Parathyroid adenoma (tissue), 2 donors: ENCODE measurements around the gene ZFP36L1.

Experiments used
- H2AFZ ChIP-seq: fragments of 300-600 bp; sonication (generic); one replicate; pipeline ENCODE4 v1.7.0; 2017; ENCODE audit warnings: antibody characterized with exemption, mild to moderate bottlenecking
- H3K27ac ChIP-seq: fragments of 300-600 bp; sonication (generic); one replicate; pipeline ENCODE4 v1.7.0; 2017
- H3K27me3 ChIP-seq: fragments of 300-600 bp; sonication (generic); one replicate; pipeline ENCODE4 v1.7.0; 2017; ENCODE audit warnings: low read length; ENCODE audit not compliant: control insufficient read depth, insufficient read depth
- H3K36me3 ChIP-seq: fragments of 300-600 bp; sonication (generic); one replicate; pipeline ENCODE4 v1.7.0; 2017; ENCODE audit warnings: low read length; ENCODE audit not compliant: control insufficient read depth, insufficient read depth
- H3K4me1 ChIP-seq: fragments of 300-600 bp; sonication (generic); one replicate; pipeline ENCODE4 v1.7.0; 2017; ENCODE audit warnings: control low read depth
- H3K4me2 ChIP-seq: fragments of 300-600 bp; sonication (generic); one replicate; pipeline ENCODE4 v1.7.0; 2017; ENCODE audit warnings: low read length
- H3K4me3 ChIP-seq: fragments of 300-600 bp; sonication (generic); one replicate; pipeline ENCODE4 v1.7.0; 2017; ENCODE audit warnings: low read depth, low read length
- H3K79me2 ChIP-seq: fragments of 300-600 bp; sonication (generic); one replicate; pipeline ENCODE4 v1.7.0; 2017; ENCODE audit warnings: control low read depth
- H3K9ac ChIP-seq: fragments of 300-600 bp; sonication (generic); one replicate; pipeline ENCODE4 v1.7.0; 2017; ENCODE audit warnings: mild to moderate bottlenecking
- H3K9me3 ChIP-seq: fragments of 300-600 bp; sonication (generic); one replicate; pipeline ENCODE4 v1.7.0; 2017; ENCODE audit warnings: low read length; ENCODE audit not compliant: control insufficient read depth
- TF ChIP-seq, protein P1 (sequence below): fragments of 300-600 bp; sonication (generic); IDR thresholded peaks from one replicate; pipeline ENCODE4 v1.7.0; 2017; ENCODE audit warnings: antibody characterized with exemption, mild to moderate bottlenecking
- donor health status: primary hyperparathyroidism.

Gene ZFP36L1

DNA sequence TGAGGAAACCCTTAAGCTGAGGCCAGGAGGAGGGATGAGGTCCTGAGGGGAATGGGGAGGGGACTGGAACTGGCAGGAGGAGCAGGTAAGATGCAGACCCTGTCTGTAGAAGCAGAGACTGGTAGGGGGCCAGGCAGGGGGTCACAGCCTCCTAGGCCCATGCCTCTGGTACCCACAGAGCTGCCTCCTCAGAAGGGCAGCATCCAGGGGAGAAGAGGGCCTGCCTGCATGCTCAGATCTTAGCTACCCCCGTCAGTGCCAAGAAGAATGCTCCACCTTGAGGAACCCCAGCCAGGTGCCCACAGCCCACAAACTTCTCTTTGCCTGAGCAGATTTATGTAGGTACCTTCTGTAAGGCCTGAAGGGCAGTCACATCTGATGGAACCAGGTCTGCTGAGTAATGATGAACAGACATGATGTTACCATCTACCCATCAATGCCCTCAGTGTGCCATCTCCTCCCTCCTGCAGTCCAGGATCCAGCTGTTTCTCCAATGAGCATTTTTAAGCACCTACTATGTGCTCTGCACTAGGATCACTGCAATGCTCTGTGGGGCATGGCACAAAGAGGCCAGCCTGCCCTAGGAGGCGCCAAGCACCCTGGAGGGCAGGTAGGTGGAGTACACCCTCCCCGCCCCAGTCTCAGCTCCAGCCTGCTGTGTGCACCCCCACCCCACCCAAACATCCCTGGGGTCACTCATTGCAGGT, 24.8 kb upstream of the ZFP36L1 start:
- Histone ChIP-seq H3K79me2 (no peaks in the 10 kb centered on the region), H3K27ac (no peak overlapping the region), H3K4me2 (no peak overlapping the region), H2AFZ (no peak overlapping the region), H3K4me3 (no peak overlapping the region), H3K36me3 (no peaks in the 10 kb centered on the region), H3K9ac (no peak overlapping the region), H3K4me1 (peaks cover 8% of the 10 kb centered on the region), H3K27me3 (no peaks in the 10 kb centered on the region), H3K9me3 (no peaks in the 10 kb centered on the region)
- TF ChIP-seq, protein P1, sequence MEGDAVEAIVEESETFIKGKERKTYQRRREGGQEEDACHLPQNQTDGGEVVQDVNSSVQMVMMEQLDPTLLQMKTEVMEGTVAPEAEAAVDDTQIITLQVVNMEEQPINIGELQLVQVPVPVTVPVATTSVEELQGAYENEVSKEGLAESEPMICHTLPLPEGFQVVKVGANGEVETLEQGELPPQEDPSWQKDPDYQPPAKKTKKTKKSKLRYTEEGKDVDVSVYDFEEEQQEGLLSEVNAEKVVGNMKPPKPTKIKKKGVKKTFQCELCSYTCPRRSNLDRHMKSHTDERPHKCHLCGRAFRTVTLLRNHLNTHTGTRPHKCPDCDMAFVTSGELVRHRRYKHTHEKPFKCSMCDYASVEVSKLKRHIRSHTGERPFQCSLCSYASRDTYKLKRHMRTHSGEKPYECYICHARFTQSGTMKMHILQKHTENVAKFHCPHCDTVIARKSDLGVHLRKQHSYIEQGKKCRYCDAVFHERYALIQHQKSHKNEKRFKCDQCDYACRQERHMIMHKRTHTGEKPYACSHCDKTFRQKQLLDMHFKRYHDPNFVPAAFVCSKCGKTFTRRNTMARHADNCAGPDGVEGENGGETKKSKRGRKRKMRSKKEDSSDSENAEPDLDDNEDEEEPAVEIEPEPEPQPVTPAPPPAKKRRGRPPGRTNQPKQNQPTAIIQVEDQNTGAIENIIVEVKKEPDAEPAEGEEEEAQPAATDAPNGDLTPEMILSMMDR = no peak

DNA sequence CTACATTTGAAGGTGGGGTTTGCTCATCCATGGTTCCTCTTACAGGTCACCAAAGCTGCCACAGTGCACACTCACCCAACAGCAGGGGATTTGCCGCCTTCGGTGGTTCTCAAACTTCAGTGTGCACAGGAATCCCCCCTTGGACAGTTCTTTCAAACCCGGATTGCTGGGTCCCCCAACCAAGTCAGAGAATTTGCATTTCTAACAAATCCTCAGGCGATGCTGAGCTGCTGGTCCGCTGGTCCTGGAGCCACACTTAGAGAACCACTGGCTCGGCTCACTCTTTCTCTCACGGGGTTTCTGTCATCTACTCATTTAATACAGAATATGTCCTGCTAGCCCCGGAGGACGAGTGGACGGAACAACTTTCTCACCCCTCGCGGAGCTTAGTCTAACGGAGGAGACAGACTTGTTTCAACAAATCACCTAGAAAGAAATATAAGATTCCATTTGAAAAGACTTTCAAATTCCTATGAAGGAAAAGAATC, 24.1 kb upstream of the ZFP36L1 start:
- Histone ChIP-seq H3K4me1 (peaks cover 8% of the 10 kb centered on the region), H2AFZ (peak overlapping the region; percentile 94), H3K4me3 (no peak overlapping the region), H3K27ac (peak overlapping the region; percentile 89), H3K9ac (peak overlapping the region; percentile 22), H3K36me3 (no peaks in the 10 kb centered on the region), H3K9me3 (no peaks in the 10 kb centered on the region), H3K79me2 (no peaks in the 10 kb centered on the region), H3K4me2 (no peak overlapping the region), H3K27me3 (no peaks in the 10 kb centered on the region)
- TF ChIP-seq, protein P1 = no peak

DNA sequence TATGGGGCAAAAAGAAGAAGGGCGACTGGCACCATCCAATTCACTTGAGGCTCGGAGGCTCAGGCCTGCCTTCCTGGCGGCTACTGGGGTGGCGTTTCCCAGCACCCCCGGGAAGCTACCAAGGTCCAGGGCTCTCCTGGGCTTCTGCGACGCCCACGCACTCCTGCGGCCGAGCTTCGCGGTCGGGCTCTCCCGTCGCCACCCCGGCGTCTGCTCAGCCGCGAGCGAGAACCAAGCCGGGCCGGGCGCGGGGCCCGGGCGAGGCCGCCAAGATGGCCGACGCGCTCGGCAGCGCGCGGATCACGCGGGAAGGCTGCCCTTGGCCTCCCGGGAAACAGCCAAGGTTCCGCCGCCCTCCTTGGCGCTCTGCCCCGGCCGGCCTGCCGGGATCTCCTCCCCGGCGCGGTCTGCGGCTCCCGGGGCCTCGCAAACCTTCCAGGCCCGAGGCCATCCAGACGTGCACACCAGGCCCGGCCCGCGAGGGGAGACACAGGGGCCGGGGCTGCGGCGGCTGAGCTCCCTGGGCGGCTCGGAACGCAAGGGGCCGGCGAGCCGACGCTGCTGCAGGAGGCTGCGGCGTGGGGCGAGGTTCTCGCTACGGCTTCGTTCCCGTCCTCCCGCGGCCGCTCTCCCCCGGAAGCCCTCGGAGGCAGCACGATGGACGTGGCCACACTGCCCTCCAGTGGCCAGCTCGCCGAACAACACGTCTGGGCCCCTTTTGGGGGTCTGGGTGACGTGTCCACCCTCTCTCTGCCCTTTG, 23.5 kb upstream of the ZFP36L1 start:
- H3K27me3 ChIP-seq = no peaks in the 10 kb centered on the region
- H3K4me1 ChIP-seq = peaks cover 8% of the 10 kb centered on the region
- no peaks in the 10 kb centered on the region for H3K79me2 ChIP-seq
- H2AFZ ChIP-seq = peak overlapping the region; percentile 94
- H3K4me3 ChIP-seq = peak overlapping the region; percentile 54
- H3K27ac ChIP-seq = peak overlapping the region; percentile 89
- no peaks in the 10 kb centered on the region for H3K9me3 ChIP-seq
- TF ChIP-seq, protein P1 = peak; percentile 96
- peak overlapping the region; percentile 83 for H3K4me2 ChIP-seq
- no peaks in the 10 kb centered on the region for H3K36me3 ChIP-seq
- peak overlapping the region; percentile 22 for H3K9ac ChIP-seq

DNA sequence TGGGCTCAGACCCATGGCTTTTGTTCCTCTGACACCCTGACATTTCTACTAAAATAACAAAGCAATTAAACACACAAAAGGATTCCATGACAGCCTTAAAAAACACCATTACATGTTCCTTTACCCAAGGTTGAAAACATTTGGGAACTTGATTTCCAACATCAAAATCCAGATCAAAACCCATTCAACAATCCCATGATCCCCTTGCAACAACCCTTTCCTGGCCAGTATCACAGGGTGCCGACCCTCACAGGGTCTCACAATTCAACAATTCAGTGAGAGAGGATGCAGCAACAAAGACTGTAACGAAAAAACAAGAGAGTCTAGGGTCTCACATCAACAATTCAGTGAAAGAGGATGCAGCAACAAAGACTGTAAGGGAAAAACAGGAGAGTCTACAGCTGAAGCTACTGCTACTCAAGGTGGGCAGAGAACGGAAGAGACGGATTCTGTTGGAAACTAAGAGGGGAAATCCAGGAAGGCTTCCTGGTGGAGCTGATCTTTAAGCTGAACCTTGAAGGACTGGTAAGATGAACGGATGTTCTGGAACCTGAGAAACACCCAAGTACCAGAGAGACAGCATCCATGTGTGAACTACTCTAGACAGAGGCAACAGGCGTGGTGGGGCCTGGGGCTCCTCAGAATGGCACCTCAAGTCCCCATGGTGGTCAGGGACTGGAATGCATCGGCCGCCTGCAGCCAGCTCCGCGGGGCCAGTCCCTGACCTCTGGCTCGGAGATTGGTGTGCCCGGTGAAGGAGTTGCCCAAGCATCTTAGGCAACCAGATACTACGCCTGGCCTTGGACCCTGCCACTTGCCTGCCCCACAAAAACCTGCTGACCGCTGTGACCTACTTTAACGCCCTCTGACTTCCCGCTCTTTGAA, 22.7 kb upstream of the ZFP36L1 start:
- TF ChIP-seq, protein P1 = no peak
- peaks cover 8% of the 10 kb centered on the region for H3K4me1 ChIP-seq
- no peak overlapping the region for H3K9ac ChIP-seq
- H3K4me2 ChIP-seq = peak overlapping the region; percentile 83
- no peaks in the 10 kb centered on the region for H3K9me3 ChIP-seq
- peak overlapping the region; percentile 89 for H3K27ac ChIP-seq
- peak overlapping the region; percentile 54 for H3K4me3 ChIP-seq
- no peaks in the 10 kb centered on the region for H3K79me2 ChIP-seq
- H3K36me3 ChIP-seq = no peaks in the 10 kb centered on the region
- H2AFZ ChIP-seq = peak overlapping the region; percentile 94
- no peaks in the 10 kb centered on the region for H3K27me3 ChIP-seq
